Osteoblast (primary cell): ENCODE measurements around the gene LRRN2. TPM values are rescaled to one million over a fixed set of nuclear protein-coding genes. Genes with fewer than 3 reads are reported as not detected.

Experiments
- DNase-seq: peaks from one replicate; pipeline ENCODE4 v3.0.0; 2011; ENCODE audit warnings: low spot score, mixed read lengths; ENCODE audit not compliant: insufficient read length; ENCODE audit errors: missing footprints
- H2AFZ ChIP-seq: 2 replicates; pipeline ENCODE4 v1.6.0; 2011; ENCODE audit warnings: mild to moderate bottlenecking, low read length
- H3K27ac ChIP-seq: 2 replicates; pipeline ENCODE4 v1.5.1; 2011; ENCODE audit warnings: mild to moderate bottlenecking, low read depth, low read length, moderate library complexity
- H3K27me3 ChIP-seq: 2 replicates; pipeline ENCODE4 v1.6.0; 2012; ENCODE audit warnings: mild to moderate bottlenecking, control low read depth, inconsistent platforms, low read length, moderate library complexity; ENCODE audit not compliant: insufficient read depth
- H3K36me3 ChIP-seq: 2 replicates; pipeline ENCODE4 v1.5.1; 2011; ENCODE audit warnings: mild to moderate bottlenecking, low read length, control low read depth, moderate library complexity; ENCODE audit not compliant: insufficient read depth
- H3K4me1 ChIP-seq: 2 replicates; pipeline ENCODE4 v1.5.1; 2011; ENCODE audit warnings: mild to moderate bottlenecking, low read length, control low read depth, moderate library complexity; ENCODE audit not compliant: insufficient read depth
- H3K4me2 ChIP-seq: 2 replicates; pipeline ENCODE4 v1.6.0; 2011; ENCODE audit warnings: mild to moderate bottlenecking, low read length; ENCODE audit not compliant: insufficient read depth
- H3K4me3 ChIP-seq: fragments of 200-600 bp; sonication (generic); 3 replicates; pipeline ENCODE4 v1.5.1; 2012; ENCODE audit warnings: mild to moderate bottlenecking, low read length, inconsistent platforms; ENCODE audit not compliant: insufficient read depth
- H3K79me2 ChIP-seq: 2 replicates; pipeline ENCODE4 v1.6.0; 2012; ENCODE audit warnings: mild to moderate bottlenecking, low read length, control low read depth, inconsistent platforms; ENCODE audit not compliant: insufficient read depth
- H3K9me3 ChIP-seq: 2 replicates; pipeline ENCODE4 v1.5.1; 2011; ENCODE audit warnings: low read depth, low read length, control low read depth
- H4K20me1 ChIP-seq: 2 replicates; pipeline ENCODE4 v1.6.0; 2012; ENCODE audit warnings: mild to moderate bottlenecking, low read length, control low read depth; ENCODE audit not compliant: insufficient read depth
- total RNA-seq: library from RNA; depleted of rRNA; stranded (reverse); fragments of >200 nt; gene quantifications from 2 replicates; pipeline ENCODE4 v1.2.3, GENCODE V29; 2012
- TF ChIP-seq, protein P1 (sequence below): IDR thresholded peaks from 2 replicates; pipeline ENCODE4 v1.5.1; 2011; ENCODE audit warnings: mild to moderate bottlenecking, low read depth, low read length, moderate library complexity; ENCODE audit errors: extremely low read depth

LRRN2 gene
- total RNA-seq, 1 donor = under 0.01 TPM

DNA sequence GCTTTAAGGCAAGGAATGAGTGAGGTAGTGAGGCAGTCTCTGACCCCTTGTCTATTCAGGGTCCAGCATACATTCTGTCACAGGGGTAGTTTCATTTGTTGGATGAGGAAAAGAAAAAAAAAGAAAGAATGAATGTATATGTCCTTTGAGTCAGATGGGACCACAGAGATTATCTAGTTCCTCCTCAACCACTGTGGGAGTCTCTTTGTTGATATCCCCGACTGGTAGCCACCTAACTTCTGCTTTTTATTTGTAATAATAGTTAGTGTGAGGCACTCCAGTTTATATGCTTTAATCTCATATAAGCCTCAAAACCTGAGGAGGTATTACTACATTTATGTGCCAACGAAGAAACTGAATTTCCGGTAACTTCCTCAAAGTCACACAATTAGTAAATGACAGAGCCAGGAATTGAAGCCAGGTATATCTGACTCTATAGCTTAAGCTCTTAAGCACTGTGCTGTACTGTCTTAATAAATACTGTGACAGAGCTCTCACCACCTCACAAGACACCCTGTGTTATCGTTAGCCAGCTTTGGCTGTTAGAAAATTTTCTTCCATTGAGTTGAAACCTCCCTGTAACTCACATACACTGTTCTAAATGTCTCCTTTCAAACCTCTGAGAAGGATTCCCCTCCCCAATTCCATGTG, 87.1 kb downstream of the LRRN2 start:
- H4K20me1 ChIP-seq = no peaks in the 10 kb centered on the region
- TF ChIP-seq, protein P1, sequence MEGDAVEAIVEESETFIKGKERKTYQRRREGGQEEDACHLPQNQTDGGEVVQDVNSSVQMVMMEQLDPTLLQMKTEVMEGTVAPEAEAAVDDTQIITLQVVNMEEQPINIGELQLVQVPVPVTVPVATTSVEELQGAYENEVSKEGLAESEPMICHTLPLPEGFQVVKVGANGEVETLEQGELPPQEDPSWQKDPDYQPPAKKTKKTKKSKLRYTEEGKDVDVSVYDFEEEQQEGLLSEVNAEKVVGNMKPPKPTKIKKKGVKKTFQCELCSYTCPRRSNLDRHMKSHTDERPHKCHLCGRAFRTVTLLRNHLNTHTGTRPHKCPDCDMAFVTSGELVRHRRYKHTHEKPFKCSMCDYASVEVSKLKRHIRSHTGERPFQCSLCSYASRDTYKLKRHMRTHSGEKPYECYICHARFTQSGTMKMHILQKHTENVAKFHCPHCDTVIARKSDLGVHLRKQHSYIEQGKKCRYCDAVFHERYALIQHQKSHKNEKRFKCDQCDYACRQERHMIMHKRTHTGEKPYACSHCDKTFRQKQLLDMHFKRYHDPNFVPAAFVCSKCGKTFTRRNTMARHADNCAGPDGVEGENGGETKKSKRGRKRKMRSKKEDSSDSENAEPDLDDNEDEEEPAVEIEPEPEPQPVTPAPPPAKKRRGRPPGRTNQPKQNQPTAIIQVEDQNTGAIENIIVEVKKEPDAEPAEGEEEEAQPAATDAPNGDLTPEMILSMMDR = no peak
- H2AFZ ChIP-seq = no peak overlapping the region
- H3K4me3 ChIP-seq = no peak overlapping the region
- no peak overlapping the region for H3K27ac ChIP-seq
- no peak overlapping the region for H3K4me2 ChIP-seq
- no peaks in the 10 kb centered on the region for H3K4me1 ChIP-seq
- H3K9me3 ChIP-seq = no peaks in the 10 kb centered on the region
- H3K36me3 ChIP-seq = no peaks in the 10 kb centered on the region
- H3K27me3 ChIP-seq = peaks cover 26% of the 10 kb centered on the region
- no peaks in the 10 kb centered on the region for H3K79me2 ChIP-seq
- DNase-seq = no peak

DNA sequence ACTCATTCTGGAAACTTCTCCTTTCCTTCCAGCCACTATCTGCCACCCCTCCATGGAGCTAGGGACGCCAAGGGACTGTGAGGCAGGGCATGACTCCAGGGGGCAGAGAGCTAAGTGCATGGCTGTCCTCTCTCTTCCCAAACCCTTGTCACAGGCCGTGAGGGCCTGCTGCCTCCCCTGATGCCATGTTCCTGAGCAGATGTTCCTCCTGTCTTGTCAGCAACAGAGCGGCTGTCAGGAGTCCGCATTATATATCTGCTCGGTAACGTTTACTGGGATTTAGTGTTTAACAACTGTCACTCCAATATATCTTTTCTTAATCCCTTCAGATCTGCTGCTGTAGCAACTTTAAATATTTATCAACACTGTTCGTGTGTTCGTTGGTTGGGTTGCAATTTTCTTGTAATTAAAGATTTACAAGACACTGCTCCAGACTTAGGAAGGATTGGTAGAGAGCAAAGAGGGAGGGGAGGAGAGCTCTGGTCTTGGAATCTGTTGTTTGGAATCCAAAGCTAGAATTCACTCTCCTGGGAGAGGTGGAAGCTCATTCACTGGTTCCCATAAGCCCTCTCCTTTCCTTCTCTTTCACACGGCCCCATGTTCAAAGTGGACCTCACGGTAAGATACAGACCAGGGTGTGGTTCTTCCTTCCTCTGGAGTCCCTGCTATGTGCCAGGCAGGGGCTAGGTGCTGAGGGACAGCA, 93.1 kb downstream of the LRRN2 start:
- Histone ChIP-seq H3K4me3 (no peak overlapping the region), H3K79me2 (no peaks in the 10 kb centered on the region), H3K9me3 (no peaks in the 10 kb centered on the region), H4K20me1 (no peaks in the 10 kb centered on the region), H3K4me1 (peaks cover 14% of the 10 kb centered on the region), H3K27me3 (no peaks in the 10 kb centered on the region), H3K4me2 (peak overlapping the region; percentile 30), H2AFZ (no peak overlapping the region), H3K36me3 (no peaks in the 10 kb centered on the region), H3K27ac (no peak overlapping the region)
- TF ChIP-seq, protein P1 = no peak
- no peak for DNase-seq

DNA sequence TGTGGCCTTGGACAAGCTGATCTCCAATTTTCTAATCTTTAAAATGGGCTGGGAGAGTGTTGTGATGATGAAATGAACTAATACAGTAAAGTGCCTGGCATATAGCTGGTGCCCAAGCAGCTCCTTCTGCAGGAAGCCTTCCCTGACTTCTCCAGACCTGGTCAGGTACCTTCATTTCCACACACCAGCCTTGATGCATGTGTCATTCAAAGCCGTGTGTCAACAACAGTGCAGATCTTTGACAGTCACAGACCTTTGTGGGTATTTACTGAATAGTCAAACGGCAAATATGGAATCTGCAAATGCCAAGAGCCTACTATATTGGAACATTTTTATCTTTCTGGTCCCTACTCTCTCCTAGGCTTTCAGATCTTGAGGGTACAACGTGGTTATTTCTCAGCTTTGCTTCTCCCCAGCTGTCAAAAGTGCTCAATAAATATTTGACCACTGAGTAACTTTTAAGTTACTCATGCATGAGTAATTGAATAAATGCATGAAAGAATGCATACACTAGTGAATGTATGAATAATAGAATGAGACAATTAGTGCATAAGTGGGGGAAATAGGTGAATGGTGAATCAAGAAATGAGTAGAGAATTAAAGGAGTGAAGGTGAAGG, 94.0 kb downstream of the LRRN2 start:
- no peaks in the 10 kb centered on the region for H4K20me1 ChIP-seq
- H3K9me3 ChIP-seq = no peaks in the 10 kb centered on the region
- no peaks in the 10 kb centered on the region for H3K27me3 ChIP-seq
- H3K4me1 ChIP-seq = peaks cover 14% of the 10 kb centered on the region
- peak overlapping the region; percentile 35 for H3K4me2 ChIP-seq
- H2AFZ ChIP-seq = no peak overlapping the region
- H3K4me3 ChIP-seq = no peak overlapping the region
- no peaks in the 10 kb centered on the region for H3K36me3 ChIP-seq
- DNase-seq = peak; percentile 92
- no peaks in the 10 kb centered on the region for H3K79me2 ChIP-seq
- TF ChIP-seq, protein P1 = no peak
- no peak overlapping the region for H3K27ac ChIP-seq
